HG03196 (cell line): ENCODE measurements around the gene ETV3.

Source experiments
- ATAC-seq: cut with Tn5 transposase; IDR thresholded peaks from one replicate; pipeline ENCODE4 v1.9.1; 2021; ENCODE audit not compliant: unreplicated experiment

The ETV3 gene

DNA sequence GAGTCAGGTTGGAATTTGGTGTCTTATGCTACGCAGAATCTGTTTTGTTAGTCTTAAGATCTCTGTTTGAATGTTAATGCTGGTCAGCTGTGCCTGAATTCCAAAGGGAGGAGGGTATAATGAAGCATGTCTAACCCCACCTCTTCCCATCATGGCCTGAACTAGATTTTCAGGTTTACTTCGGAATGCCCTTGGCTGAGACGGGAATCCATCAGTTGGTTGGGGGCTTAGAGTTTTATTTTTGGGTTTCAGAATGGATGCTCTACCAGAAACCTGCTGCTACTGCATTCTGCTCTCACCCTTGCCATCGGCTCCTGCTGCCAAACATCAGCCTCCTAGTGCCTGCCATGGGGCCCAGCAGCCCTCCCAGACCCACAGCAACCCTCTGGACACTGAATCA lies 24.1 kb upstream of the ETV3 start:
- ATAC-seq = no peak

DNA sequence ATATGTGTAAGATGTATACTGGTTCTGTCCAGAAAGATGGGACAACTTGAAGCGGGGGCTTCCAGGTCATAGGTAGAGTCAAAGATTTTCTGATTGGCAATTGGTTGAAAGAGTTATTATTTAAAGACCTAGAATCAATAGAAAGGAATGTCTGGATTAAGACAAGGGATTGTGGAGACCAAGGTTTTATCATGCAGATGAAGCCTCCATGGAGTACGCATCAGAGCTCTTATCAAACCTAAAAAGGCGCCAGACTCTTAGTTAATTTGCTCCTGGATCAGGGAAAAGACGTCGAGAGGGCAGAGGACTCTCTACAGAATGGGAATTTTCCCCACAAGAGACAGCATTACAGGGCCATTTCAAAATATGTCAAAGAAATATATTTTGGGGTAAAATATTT lies 23.7 kb upstream of the ETV3 start:
- ATAC-seq = no peak

- ATAC-seq = no peak
Measured at GRCh38 chr1:157158967-157159366, 20.8 kb upstream of the ETV3 start.

DNA sequence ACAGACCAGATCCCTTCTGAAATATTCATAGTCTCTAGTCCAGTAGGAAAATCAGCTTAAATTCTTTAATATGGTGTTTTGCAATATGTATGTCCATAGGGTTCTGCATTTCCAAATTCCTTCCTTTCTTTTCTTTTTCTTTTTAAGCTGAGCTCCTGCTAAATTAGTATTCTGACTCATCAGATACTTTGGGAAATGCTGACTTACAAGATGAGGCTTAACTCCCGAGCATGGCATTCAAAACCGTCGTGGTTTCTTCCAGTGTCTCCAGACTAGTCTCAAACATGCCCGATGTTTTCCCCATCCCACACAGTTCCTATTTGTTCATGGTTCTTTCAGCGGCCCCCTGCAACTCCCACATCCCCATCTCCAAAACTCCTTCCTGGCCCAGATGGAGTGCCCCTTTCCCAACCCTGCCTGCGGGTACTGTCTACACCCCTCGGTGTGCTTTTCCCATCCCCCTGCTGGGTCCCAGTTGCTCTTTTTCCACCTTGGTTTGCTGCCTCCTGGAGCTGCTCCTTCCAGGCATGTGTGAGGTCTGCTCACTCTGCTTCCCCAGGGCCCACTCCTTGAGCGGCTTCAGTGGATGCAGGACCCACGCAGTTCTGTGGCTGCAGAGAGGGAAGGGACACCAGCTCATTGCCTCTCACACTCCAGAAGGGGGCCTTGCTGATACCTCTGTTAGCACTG lies 19.5 kb upstream of the ETV3 start:
- no peak for ATAC-seq

GRCh38 chr1:157156058-157156541 lies 17.9 kb upstream of the ETV3 start:
- ATAC-seq = peak; percentile 61

DNA sequence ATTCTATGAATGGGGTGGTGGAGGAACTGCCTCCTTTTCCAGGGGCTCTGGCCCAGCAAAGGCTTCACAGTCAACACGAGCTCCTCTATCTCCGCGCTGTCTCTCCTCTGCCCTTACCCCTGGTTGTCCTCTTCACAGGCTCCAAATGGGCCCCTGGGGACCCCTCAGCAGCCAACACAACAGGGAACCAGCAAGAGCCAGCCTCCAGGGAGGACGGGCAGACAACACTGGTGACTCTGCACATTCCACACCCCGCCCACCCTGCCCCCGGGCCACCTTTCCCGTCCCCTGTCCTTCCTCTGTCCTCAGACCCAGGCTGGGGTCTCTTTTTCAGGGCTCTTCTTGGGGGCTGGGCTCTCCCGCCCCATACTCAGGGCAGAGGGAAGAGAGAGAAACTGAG lies 17.5 kb upstream of the ETV3 start:
- ATAC-seq = no peak

DNA sequence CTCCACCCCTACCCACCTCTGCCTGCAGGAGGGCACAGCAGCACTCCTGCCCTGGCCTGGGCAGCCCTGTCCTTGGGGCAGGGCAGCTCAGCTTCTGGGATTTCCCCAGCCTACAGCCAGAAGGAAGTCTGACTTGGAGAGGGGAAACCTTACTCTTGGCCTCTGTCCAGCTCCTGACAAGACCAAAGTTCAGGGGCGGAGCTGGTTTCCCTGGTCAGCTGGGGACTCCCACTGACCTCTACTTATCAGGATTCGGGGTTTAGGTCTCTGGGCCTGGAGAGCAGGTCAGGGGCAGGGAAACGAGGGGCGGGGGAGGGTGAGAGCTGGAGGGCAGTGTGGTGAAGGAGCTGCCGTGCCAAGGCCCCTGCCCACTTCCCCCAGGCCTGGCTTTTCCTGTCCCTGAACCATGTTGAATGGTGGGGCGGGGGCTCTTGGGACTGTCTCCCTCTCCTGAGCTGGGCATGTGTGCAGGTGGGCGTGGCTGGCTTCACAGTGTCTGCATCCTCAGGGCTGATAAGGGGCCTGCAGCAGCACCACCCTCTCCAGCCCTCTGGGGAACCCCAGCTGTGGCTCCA lies 16.8 kb upstream of the ETV3 start:
- no peak for ATAC-seq

DNA sequence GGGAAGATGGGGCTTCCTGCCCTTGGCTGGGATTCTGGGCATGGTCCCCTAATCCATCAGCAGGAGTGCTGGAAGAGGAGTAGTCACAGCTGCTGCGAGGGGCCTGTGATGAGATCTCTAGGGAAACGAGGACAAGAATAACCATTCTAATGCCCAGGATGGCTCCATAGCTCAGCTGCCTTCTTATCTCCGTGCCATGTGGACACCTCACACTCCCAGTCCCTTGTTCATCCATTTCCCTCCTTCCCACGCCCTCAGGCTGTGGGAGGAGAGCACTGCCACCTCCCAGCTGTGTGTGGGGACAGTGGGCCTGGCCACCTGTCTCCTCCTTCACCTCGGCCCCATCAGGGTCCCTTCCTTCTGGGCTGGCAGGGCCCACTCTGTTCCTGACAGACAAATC lies 16.1 kb upstream of the ETV3 start:
- no peak for ATAC-seq

- no peak for ATAC-seq
Measured at GRCh38 chr1:157153746-157154145, 15.6 kb upstream of the ETV3 start.

GRCh38 chr1:157152510-157152909 lies 14.3 kb upstream of the ETV3 start:
- ATAC-seq = no peak

GRCh38 chr1:157151506-157151905 lies 13.3 kb upstream of the ETV3 start:
- no peak for ATAC-seq

GRCh38 chr1:157151073-157151472 lies 12.9 kb upstream of the ETV3 start:
- ATAC-seq = no peak

DNA sequence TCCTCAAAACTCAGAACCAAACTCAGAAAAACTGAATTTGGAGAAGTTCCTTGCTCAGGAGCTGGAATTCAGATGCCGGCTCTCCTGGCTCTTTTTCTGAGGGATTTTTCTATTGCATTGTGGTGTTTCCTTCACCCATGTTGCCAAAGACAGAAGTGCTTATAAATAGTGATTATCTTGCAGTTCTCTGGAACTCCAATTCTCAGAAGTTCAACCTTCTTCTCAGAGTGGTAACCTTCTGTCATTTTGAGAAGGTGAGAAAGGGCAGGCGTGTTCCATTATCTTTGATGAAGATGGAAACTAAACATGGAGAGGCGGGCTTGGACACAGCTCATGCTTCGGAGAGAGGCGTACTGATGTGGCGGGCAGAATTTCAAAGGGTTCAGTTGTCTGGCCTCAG lies 12.4 kb upstream of the ETV3 start:
- ATAC-seq = no peak

DNA sequence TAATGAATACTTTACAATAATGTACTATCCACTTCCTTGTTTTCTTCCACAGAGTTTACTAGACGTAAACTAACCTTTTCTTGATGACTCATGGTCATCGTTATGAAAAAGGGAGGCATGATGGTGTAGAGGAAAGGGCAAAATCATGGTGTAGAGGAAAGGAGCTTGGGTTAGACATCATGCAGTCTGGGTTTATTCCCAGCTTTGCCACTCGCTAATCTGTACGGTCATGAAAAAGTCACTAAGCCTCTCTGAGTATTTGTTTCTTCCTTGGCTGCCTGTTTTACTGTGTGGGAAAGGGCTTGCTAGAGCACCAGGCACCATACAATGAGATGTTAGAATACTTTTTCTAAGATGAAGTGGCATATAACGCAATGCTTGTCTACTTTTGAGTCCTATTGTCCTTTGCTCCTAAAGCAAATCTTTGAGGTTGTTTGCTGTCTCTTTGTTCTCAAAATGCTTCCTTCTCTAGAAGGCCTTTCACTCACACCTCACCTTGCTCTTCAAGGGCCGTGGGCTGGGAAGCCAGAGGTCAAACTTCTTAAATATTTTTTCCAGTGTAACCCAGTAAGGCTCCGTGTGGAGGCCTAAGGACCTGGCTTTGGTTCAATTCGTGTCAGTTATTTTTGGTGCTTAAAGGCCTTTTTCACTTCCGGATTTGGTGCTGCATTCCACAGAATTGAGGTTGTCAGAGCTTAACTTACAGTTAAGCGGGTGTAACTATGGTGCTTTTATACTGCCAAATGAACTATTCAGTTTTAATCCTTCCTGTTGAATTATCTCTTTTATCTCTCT lies 9.9 kb upstream of the ETV3 start:
- no peak for ATAC-seq

DNA sequence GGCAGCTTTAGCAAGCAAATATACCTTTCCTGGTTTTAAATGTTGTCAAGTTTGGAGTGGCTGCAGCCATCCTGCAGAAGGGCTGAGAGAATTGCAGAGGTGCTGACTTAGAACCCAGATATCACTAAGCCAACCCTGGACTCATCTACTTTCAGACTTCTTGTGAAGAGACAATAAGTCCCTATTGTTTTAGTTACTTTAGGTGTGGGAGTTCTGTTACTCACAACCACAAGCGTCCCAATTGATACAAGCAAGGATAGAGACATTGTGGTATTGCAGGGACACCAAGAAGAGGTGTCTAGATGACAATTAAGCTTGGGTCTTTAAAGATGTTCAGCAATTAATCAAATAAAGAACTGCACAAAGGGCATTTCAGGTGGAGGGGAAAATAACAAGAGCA lies 8.8 kb upstream of the ETV3 start:
- ATAC-seq = no peak

- no peak for ATAC-seq
Measured at GRCh38 chr1:157146244-157146643, 8.0 kb upstream of the ETV3 start.

GRCh38 chr1:157145076-157145475 lies 6.9 kb upstream of the ETV3 start:
- ATAC-seq = no peak

DNA sequence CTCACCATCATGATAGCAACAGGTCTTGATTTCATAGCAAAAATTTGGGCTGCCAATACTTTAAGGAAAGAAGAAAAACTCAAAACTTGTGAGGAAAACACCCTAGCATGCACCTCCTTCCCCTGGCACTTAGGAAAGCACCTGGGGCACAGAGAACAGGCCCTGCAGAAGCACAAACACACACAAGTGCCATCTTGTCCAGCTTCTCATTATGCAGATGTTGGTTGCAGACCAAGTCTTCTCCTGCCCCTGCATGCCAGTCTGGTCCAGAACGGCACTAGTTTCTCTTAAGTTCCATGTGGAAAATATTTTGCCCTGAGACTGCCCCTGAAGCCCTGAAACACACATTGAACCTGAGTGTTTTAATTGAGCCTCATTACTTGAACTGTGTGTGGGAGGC lies 6.3 kb upstream of the ETV3 start:
- no peak for ATAC-seq

DNA sequence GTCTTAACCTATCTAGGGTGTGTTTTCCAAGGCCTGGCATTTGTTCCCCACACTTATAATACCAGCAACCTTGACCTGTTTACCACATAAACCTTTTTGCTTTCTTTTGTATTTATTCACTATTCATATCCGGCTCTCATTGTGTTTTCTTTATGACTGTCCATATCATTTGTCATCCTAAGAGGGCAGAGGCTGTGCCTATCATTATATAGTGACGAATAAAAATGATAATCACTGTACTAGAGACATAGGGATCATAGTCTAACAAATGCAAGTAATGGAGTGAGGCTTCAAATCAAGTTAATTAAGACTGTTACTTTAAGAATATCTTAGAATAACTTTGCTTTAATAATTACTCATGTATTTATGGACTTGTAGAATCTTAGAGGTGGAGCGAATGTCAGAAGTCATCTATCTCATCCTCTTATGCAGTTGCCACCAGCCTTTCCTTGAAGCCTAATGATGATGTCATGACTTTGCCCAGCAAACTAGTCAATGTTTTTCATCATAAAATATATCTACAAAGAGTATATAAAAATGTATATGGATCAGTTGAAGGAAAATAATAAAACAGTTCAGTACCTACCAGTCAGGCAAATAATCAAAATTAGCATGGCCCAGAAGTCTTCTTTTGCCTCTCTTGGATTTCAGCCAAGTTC lies 4.7 kb upstream of the ETV3 start:
- no peak for ATAC-seq

DNA sequence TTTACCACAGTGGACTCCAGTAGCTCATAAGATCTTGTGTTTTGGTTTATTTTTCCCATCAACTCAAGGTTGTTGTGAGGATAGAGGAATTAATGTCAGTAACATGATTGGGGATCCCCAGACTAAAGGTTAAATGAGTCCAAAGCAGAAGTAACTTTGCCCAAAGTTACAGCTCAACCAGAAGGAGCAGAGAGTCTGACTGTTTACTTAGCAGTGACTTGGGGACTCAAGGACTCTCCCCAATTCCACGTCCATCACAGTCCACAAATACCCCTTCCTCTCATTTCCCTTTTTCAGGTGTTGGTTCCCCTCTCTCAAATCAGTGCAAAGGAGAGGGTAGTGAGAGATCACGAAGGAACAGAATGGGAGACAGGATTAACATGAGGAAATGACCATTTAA lies 4.0 kb upstream of the ETV3 start:
- no peak for ATAC-seq

GRCh38 chr1:157141212-157141855 lies 3.1 kb upstream of the ETV3 start:
- no peak for ATAC-seq
